B cell (primary cell): Measurements from ENCODE around the gene SENP8. TPM values are rescaled to one million over a fixed set of nuclear protein-coding genes. Genes with fewer than 3 reads are reported as not detected.

Experiments used
- ATAC-seq: fragments of 200-7000 bp; cut with Tn5 transposase; one replicate; pipeline ENCODE4 v1.10.0; 2021; ENCODE audit warnings: low read depth, mild to moderate bottlenecking, moderate number of reproducible peaks, moderate library complexity
- CTCF ChIA-PET: fragments of 350-600 bp; sonication (Branson Sonifier 250); formaldehyde crosslinking; loops from one replicate; lab custom pipeline; 2021; ENCODE audit warnings: antibody characterized with exemption, inconsistent platforms; lab: Charles Lee
- POLR2A ChIA-PET: fragments of 350-600 bp; sonication (Branson Sonifier 250); formaldehyde crosslinking; loops from one replicate; lab custom pipeline; 2021; ENCODE audit warnings: antibody characterized with exemption; lab: Charles Lee
- DNase-seq: peaks from one replicate; pipeline ENCODE4 v3.0.0; 2013
- H2AFZ ChIP-seq: 2 replicates; pipeline ENCODE4 v1.6.1; 2012; ENCODE audit warnings: mild to moderate bottlenecking, low read depth, low read length; ENCODE audit not compliant: insufficient read depth, poor library complexity, severe bottlenecking
- H3K27ac ChIP-seq, 2 donors: 1 replicate in 1 of 2; 2 replicates in 1 of 2; pipeline ENCODE4 v1.5.1; 2012 to 2013; ENCODE audit warnings: low read length in 2 of 2, mild to moderate bottlenecking in 2 of 2, moderate library complexity in 1 of 2
- H3K27me3 ChIP-seq, 4 experiments: fragments of 200-600 bp in 1 of 4; sonication (generic) in 1 of 4; replicated peaks in 1 of 4; 1 replicate in 2 of 4; 2 replicates in 2 of 4; pipeline versions ENCODE4 v1.6.1 to v1.7.0; 2013 to 2016; ENCODE audit warnings: low read length in 3 of 4, mild to moderate bottlenecking in 2 of 4, mixed read lengths in 1 of 4, moderate library complexity in 1 of 4; ENCODE audit not compliant: insufficient read depth in 4 of 4, control insufficient read depth in 3 of 4; ENCODE audit errors: control extremely low read depth in 1 of 4
- H3K36me3 ChIP-seq, 2 experiments: replicated peaks in 1 of 2; 1 replicate in 1 of 2; 2 replicates in 1 of 2; pipeline versions ENCODE4 v1.6.1 to v1.7.1; 2013; ENCODE audit warnings: low read length in 1 of 2; ENCODE audit not compliant: insufficient read depth in 2 of 2, control insufficient read depth in 1 of 2; ENCODE audit errors: control extremely low read depth in 1 of 2, extremely low read depth in 1 of 2
- H3K4me1 ChIP-seq, 2 donors: fragments of 200-600 bp in 1 of 2; sonication (generic) in 1 of 2; 1 replicate in 1 of 2; 2 replicates in 1 of 2; pipeline versions ENCODE4 v1.5.1 to v1.6.1; 2013 to 2017; ENCODE audit warnings: low read length in 2 of 2; ENCODE audit not compliant: control insufficient read depth in 2 of 2, insufficient read depth in 2 of 2
- H3K4me2 ChIP-seq: replicated peaks from 2 replicates; pipeline ENCODE3; 2012; ENCODE audit warnings: mild to moderate bottlenecking, low read depth, low read length; ENCODE audit not compliant: poor library complexity, severe bottlenecking
- H3K4me3 ChIP-seq, 5 experiments: fragments of 200-600 bp in 1 of 5; sonication (generic) in 1 of 5; 1 replicate in 3 of 5; 2 replicates in 2 of 5; pipeline versions ENCODE4 v1.5.1 to v1.7.0; 2011 to 2016; ENCODE audit warnings: low read length in 4 of 5, mild to moderate bottlenecking in 4 of 5, low read depth in 2 of 5, control low read depth in 1 of 5, moderate library complexity in 1 of 5; ENCODE audit not compliant: insufficient read depth in 1 of 5; ENCODE audit errors: control extremely low read depth in 1 of 5, extremely low read depth in 1 of 5
- H3K79me2 ChIP-seq: fragments of 200-600 bp; sonication (generic); one replicate; pipeline ENCODE4 v1.6.0; 2016; ENCODE audit warnings: low read length; ENCODE audit not compliant: control insufficient read depth, insufficient read depth
- H3K9ac ChIP-seq: fragments of 200-600 bp; sonication (generic); 2 replicates; pipeline ENCODE4 v1.6.1; 2017; ENCODE audit warnings: mild to moderate bottlenecking, low read length, moderate library complexity
- H3K9me3 ChIP-seq, 3 donors: one replicate each; pipeline versions ENCODE4 v1.6.1 to v1.7.1; 2013; ENCODE audit warnings: low read length in 2 of 3; ENCODE audit not compliant: control insufficient read depth in 2 of 3, insufficient read depth in 1 of 3; ENCODE audit errors: control extremely low read depth in 1 of 3
- H4K20me1 ChIP-seq: 2 replicates; pipeline ENCODE4 v1.6.0; 2012; ENCODE audit warnings: mild to moderate bottlenecking, low read length; ENCODE audit not compliant: insufficient read depth, control insufficient read depth, poor library complexity, severe bottlenecking
- H3K27ac Mint-ChIP-seq: one replicate; pipeline ENCODE4 v1.8.0; 2021; ENCODE audit warnings: mixed read lengths
- H3K27me3 Mint-ChIP-seq: one replicate; pipeline ENCODE4 v1.8.0; 2021; ENCODE audit warnings: mixed read lengths
- H3K4me1 Mint-ChIP-seq: one replicate; pipeline ENCODE4 v1.8.0; 2021; ENCODE audit warnings: mixed read lengths
- H3K4me3 Mint-ChIP-seq: one replicate; pipeline ENCODE4 v1.8.0; 2021; ENCODE audit warnings: mixed read lengths
- H3K9me3 Mint-ChIP-seq: one replicate; pipeline ENCODE4 v1.8.0; 2022; ENCODE audit warnings: mixed read lengths; ENCODE audit not compliant: insufficient read depth
- CTCF ChIP-seq: fragments of 200-600 bp; IDR thresholded peaks from one replicate; pipeline ENCODE4 v1.8.0; 2022; ENCODE audit warnings: antibody characterized with exemption, mild to moderate bottlenecking
- EZH2 ChIP-seq: IDR thresholded peaks from 2 replicates; pipeline ENCODE4 v1.6.1; 2012; ENCODE audit warnings: borderline replicate concordance, low read depth, mild to moderate bottlenecking, moderate library complexity, low read length; ENCODE audit not compliant: insufficient read depth, poor library complexity, severe bottlenecking
- WGBS: methylation state at CpG from one replicate; pipeline ENCODE4 v1.1.5; 2013; ENCODE audit warnings: missing lambda C conversion rate; ENCODE audit not compliant: insufficient coverage; 5-methylcytosine and 5-hydroxymethylcytosine counted together
- intact Hi-C: fragments of 100-400 bp; cut with micrococcal nuclease; formaldehyde crosslinking; loops from one replicate; pipeline ENCODE4 v1.10.0; 2022
- polyA plus RNA-seq: library from polyadenylated mRNA; depleted of rRNA; stranded (reverse); fragments of >200 nt; gene quantifications from 2 replicates; pipeline ENCODE4 v1.2.3, GENCODE V29; 2012
- total RNA-seq, 2 donors: library from RNA; stranded (reverse); fragments of 120-200 nt in 1 of 2; gene quantifications; 1 replicate in 1 of 2; 2 replicates in 1 of 2; pipeline versions ENCODE4 v1.2.3 to v1.2.4, GENCODE V29; 2013 to 2022

SENP8 gene
- total and polyA plus RNA-seq, 2 donors (not counting 1 experiment from before 2014, with no cell fraction given): 0.62 to 0.69 TPM

GRCh38 chr15:72096796-72097195 lies 21.4 kb upstream of the SENP8 start:
- Histone ChIP-seq H3K27me3 (no peaks in the 10 kb centered on the region), H2AFZ (no peak overlapping the region), H3K27ac (no peak overlapping the region), H3K79me2 (peaks cover 28% of the 10 kb centered on the region), H3K9me3 (no peaks in the 10 kb centered on the region), H4K20me1 (peaks cover 12% of the 10 kb centered on the region), H3K4me2 (no peak overlapping the region), H3K4me1 (no peaks in the 10 kb centered on the region), H3K9ac (no peak overlapping the region), H3K36me3 (peaks cover 0 to 1% of the 10 kb centered on the region in 2 experiments), H3K4me3 (no peak overlapping the region)
- ChIA-PET CTCF (no interaction called here), POLR2A (no interaction called here)
- DNase-seq: no peak
- Mint-ChIP-seq H3K9me3 (no peaks in the 10 kb centered on the region), H3K27me3 (no peaks in the 10 kb centered on the region), H3K27ac (no peak overlapping the region), H3K4me3 (no peak overlapping the region), H3K4me1 (peaks cover 4% of the 10 kb centered on the region)
- TF ChIP-seq CTCF: no peak
- TF ChIP-seq EZH2: no peak
- intact Hi-C loops: no loop called here
- ATAC-seq: no peak
- WGBS: no CpG with 5 or more reads among the region's 1 CpG

GRCh38 chr15:72098040-72098439 lies 20.2 kb upstream of the SENP8 start:
- H3K27me3 ChIP-seq: no peaks in the 10 kb centered on the region
- no peak overlapping the region for H3K4me3 ChIP-seq
- H3K27ac ChIP-seq: no peak overlapping the region
- no peak overlapping the region for H2AFZ ChIP-seq
- no peak overlapping the region for H3K9ac ChIP-seq
- H3K79me2 ChIP-seq: peaks cover 24% of the 10 kb centered on the region
- H3K27ac Mint-ChIP-seq: no peak overlapping the region
- H3K27me3 Mint-ChIP-seq: no peaks in the 10 kb centered on the region
- H3K4me2 ChIP-seq: no peak overlapping the region
- TF ChIP-seq CTCF (no peak), EZH2 (no peak)
- POLR2A ChIA-PET: no interaction called here
- intact Hi-C loops: no loop called here
- H3K36me3 ChIP-seq: peaks cover 0 to 1% of the 10 kb centered on the region in 2 experiments
- no peaks in the 10 kb centered on the region for H3K4me1 ChIP-seq
- peaks cover under 1% of the 10 kb centered on the region for H4K20me1 ChIP-seq
- no peaks in the 10 kb centered on the region for H3K9me3 Mint-ChIP-seq
- H3K4me1 Mint-ChIP-seq: peaks cover 7% of the 10 kb centered on the region
- CTCF ChIA-PET: no interaction called here
- peaks cover 0 to 1% (median 0%) of the 10 kb centered on the region in 3 donors for H3K9me3 ChIP-seq
- no peak for DNase-seq
- no peak for ATAC-seq
- H3K4me3 Mint-ChIP-seq: no peak overlapping the region
